HG02798 (cell line): Measurements from ENCODE around the gene BUB1B.

ENCODE experiments used
- ATAC-seq: cut with Tn5 transposase; IDR thresholded peaks from one replicate; pipeline ENCODE4 v1.9.1; 2021; ENCODE audit warnings: mild to moderate bottlenecking; ENCODE audit not compliant: unreplicated experiment, poor library complexity

The BUB1B gene

GRCh38 chr15:40239404-40239692, 78.5 kb downstream of the BUB1B start:
- ATAC-seq = no peak

DNA sequence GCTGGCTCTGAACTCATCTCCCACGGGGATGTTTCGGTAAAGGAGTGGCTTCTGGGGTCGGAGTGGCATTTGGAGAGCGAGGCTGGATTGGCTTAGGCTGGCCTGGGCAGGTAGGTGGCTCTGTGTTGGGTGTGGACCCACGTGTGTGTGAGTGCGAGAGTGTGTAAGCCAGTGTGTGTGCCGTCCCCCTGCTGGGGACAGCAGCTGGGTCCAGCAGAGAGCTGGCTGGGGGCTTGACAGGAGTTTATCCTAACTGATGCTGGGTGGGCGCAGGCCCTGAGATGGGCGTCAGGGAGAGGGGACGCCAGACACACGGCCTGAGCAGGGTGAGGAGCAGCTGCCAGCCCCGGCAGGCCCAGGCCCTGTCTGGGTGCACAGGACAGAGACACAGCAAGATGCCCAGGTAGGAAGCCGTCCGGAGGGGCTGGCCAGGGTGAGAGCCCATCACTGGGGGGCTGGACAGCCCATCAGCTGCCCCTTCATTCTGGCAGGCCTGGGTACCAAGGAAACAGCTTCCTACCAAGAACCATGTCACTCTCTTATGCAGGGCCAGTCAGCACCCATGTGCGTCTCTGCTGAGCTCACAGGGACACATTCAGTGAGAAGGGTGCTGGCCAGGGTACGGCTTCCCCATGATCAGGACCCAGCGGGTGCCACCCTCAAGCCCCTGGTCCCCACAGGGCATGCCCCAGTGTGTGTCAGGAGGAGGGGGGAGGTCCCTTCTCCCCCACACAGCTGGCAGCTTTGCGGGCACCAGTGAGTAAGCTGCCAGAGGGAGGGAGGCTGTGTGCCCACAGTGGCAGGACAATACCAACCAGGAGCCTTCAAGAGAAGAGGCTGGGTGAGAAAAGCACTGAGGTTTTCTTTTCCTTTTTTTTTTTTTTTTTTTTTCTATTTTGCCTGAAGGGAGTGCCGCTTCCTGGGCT, 79.1 kb downstream of the BUB1B start:
- ATAC-seq = no peak

DNA sequence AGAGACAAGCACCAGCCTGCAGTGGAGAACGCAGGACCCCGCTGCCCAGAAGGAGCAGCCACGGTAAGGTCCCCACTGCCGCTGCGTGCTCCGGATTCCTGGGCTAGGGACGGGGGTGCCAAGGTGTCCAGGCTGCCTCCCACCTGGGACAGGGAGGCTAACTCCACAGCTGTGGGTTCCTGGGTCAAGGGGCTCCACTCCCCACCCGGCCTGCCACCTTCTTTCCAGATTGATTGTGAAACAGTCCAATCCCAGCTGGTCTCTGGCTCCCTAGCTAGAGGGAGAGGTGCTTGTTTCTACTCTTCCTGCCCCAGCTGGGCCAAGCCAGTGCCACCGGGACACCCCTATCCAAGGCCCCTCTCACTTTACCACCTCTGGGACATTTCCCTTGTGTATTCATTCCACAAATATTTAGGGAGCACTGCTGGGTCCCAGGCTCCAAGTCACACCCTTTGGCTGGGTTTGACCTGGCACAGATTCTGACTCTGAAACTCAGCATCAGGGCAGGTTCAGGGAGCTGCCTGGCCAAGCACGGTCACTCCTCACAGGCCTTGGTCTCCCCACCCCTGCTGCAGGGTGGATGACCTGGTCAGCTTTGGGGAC, 79.9 kb downstream of the BUB1B start:
- no peak for ATAC-seq

DNA sequence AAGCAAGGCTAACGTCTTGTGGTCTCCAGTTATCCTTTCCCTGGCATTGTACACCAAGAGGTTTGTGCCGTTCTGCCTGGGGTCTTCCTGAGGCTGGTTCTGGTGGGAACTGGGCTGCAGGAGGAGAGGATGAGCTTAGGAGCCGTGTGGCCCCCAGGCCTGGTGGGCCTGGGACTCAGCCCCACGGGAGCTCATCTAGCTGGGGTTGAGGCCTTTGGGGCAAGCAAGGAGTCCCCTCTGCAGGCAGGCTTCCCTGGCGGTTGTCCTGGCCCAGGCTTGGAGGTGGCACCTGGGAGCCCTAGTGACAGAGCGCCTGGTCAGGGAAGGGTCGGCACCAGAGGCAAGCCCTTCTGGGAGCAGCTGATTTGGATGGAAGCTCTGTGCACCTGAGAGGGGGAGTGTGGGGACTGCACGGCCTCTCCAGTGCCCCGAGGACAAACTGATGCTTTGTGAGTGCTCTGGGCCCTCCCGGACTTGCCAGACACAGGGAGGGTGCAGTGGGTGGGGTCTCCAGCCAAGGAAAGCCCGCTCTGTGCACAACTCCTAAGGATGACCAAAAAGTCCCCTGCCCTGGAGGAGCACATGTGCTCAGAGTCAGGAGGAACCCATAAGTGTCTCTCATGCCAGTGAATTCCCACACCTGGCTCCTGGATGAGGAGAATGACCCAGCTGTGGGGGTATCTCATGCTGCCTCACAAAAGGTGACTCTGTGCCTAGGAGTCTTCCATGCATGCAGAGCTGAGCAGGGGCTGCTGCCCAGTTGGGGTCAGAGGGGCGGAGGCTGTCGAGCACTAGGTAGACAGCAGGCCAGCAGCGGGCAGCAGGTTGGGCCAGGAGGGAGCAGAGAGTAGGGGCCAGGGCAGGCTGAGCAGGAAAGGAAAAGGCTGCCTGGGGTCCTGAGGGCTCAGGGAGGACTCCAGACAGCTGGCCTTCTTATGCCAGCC, 80.7 kb downstream of the BUB1B start:
- ATAC-seq = no peak

DNA sequence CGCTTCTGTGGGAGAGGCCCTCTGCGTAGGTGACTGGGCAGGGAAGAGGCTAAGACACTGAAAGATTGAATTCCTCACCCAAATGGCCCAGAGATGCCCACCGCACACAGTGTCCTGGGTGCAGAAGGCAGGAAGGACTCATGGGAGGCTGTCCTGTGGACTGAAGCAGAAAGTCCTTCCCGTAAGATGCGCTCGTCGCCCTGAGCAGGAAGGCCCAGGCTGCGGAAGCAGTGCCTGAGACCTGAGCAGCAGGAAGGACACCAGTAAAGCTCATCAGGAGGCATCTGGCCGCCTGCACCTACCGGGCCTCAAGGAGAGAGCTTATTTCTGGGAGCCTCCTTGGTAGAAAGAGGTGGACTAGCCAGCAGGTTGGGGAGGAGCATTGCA, 81.3 kb downstream of the BUB1B start:
- no peak for ATAC-seq

GRCh38 chr15:40242601-40243000, 81.7 kb downstream of the BUB1B start:
- ATAC-seq = no peak

- ATAC-seq = no peak
Measured at GRCh38 chr15:40243126-40243810, 82.4 kb downstream of the BUB1B start.

GRCh38 chr15:40244961-40245523, 84.2 kb downstream of the BUB1B start:
- no peak for ATAC-seq

GRCh38 chr15:40245666-40246450, 85.0 kb downstream of the BUB1B start:
- no peak for ATAC-seq

DNA sequence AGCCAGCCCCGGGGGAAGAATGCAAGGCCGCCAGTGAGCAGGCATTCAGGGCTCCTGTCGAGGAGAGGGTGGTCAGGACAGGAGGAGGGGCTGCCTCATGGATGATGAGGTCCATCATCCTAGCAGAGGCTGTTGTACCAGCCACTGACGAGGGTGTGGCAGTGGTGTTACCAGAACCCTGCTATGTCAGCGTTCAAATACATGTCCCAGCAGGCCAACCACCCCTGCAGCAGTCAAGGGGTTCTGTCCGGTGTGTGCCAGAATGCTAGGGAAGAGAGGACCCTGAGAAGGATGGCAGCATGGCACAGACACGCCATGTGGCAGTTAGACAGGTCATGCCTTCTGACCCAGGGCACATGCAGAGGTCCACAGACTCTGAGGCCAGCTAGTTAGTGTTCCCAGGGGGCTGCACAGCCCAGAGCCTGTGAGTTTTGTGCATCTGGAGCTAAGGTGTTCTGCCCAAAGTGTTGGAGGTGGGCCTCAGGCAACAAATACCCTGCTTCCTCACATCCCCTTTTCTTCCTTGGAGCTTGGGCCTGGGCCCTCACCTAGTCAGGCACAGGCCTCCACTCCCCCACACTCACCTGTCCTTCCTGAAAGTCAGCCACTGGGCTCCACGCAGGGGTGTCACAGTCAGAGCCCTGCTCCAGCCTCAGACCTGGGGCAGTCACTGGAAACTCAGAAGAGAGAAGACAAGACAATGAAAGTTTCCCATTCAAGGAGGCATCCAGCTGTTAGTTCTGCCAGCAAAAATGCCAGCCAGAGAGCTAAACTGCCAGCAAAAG, 85.8 kb downstream of the BUB1B start:
- ATAC-seq = no peak

GRCh38 chr15:40247406-40247971, 86.6 kb downstream of the BUB1B start:
- no peak for ATAC-seq

DNA sequence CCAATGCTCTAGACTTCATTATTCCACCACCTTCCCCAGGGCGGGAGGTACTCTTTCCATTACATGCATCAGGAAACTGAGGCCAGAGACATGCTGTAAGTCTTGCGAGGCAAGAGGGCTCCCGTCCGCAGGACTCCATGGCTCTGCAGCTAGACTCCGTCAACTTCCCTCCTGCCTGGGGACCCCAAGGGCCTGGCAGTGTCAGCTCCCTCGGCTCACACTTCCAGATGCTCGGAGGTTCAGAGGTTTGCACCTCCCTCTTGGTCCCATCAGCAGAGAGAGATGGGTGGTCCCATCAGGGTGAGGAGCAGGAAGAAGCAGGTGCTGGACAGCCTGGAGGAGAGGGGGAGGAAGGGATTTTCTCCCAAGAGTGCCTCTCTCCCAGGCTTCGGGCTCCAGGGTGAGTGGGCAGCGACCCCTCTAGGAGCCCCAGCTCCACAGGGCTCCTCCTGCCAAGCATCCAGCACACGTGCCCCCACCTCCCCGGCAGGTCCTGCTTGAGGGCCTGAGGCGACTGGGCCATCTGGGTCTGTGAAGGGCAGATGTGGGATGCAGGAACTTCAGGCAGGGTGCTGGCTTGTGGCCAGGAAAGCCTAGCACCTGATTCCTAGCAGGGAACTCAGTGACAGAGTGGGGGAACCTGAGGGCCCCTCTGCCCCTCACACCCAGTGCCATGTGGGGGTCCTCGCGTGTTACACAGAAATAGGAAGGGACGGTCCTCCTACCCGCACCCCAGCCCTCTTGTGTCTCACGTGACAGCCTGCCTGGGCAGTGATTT, 87.3 kb downstream of the BUB1B start:
- no peak for ATAC-seq

- no peak for ATAC-seq
Measured at GRCh38 chr15:40249477-40250303, 88.8 kb downstream of the BUB1B start.

- no peak for ATAC-seq
Measured at GRCh38 chr15:40250304-40250656, 89.4 kb downstream of the BUB1B start.

DNA sequence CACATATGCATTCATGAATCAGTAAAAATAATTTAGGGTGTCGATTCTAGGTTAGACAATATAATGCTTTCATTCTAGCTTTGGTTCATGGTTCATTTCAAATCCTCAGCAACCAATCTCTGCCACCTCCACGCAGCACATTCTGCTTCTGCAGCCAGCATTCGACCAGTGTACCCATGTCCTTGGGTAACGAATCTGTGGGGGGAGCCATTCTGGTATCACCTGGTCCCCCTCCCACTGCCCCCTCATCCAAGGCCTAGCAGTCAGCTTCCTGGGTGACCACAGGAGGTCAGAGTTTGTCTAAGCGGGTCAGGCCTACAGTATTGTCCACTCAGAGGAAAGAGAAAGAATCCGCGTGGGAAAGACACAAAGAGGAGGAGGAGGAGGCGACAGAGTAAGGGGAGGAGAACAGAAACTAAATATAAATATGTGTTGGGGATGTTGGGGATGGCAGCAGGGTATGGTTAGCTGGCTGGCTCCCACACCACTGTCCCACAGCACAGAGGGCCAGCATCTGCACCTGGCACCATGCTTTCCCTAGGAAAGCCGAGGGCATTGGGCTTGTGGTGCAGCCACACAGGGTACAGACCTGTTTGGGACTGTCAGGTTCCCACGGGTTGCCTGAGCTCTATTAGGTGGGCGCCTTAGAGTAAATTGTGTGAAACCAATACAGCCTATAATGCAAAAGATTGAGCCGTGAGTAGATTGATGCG, 90.1 kb downstream of the BUB1B start:
- ATAC-seq = no peak

DNA sequence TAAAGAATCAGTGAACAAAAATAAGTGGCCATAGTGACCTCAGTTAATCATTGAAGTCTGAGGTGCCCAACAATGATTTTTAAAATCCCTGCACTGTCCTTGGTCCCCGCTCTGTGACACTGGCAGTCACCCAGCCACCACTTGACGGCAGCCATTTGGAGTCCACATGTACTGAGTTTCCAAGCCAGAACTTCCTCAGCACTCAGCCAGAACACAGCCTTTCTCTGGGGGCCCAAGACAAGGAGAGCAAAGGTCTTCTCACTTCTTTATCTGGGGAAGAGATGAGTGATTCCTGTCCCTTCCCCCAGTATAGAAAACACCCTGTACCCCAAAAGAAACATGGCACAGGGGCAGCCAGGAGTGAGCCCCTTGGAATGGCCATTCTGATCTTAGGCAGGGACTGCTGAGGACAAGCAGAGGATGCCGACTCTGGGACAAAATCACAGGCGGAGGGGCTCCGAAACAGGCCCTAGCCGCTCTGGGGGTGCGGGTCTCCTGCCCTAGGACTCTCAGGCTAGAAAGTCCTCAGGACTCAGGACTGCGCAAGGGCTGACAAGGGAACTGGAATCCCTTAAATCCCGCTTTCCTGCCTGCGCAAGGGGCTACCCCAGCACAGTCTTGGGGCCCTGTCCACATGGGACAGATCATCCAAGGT, 90.7 kb downstream of the BUB1B start:
- ATAC-seq = no peak
